MM.1S (cell line): ENCODE results near the gene TSSK3.

Experiments
- DNase-seq: peaks from one replicate; pipeline ENCODE4 v3.0.0-alpha.2; 2015
- H2AFZ ChIP-seq: fragments of 300-600 bp; sonication (generic); 2 replicates; pipeline ENCODE4 v1.6.0; 2016; ENCODE audit warnings: antibody characterized with exemption, low read length
- H3F3A ChIP-seq: fragments of 300-600 bp; sonication (generic); 2 replicates; pipeline ENCODE4 v1.6.1; 2016; ENCODE audit warnings: mild to moderate bottlenecking, antibody characterized with exemption, low read length, moderate library complexity, mixed read lengths; ENCODE audit not compliant: insufficient read depth
- H3K27ac ChIP-seq: fragments of 300-600 bp; sonication (generic); 2 replicates; pipeline ENCODE4 v1.5.1; 2016; ENCODE audit warnings: mild to moderate bottlenecking, low read length
- H3K27me3 ChIP-seq: fragments of 300-600 bp; sonication (generic); replicated peaks from 2 replicates; pipeline ENCODE4 v1.6.0; 2016; ENCODE audit warnings: low read length; ENCODE audit not compliant: insufficient read depth
- H3K36me3 ChIP-seq: fragments of 300-600 bp; sonication (generic); replicated peaks from 2 replicates; pipeline ENCODE4 v1.6.1; 2016; ENCODE audit warnings: mild to moderate bottlenecking, low read length, mixed read lengths; ENCODE audit not compliant: insufficient read depth
- H3K4me1 ChIP-seq: fragments of 300-600 bp; sonication (generic); 2 replicates; pipeline ENCODE4 v1.6.1; 2016; ENCODE audit warnings: low read length, mixed read lengths
- H3K4me2 ChIP-seq: fragments of 300-600 bp; sonication (generic); 2 replicates; pipeline ENCODE4 v1.6.0; 2016; ENCODE audit warnings: low read depth, low read length
- H3K4me3 ChIP-seq: fragments of 300-600 bp; sonication (generic); 2 replicates; pipeline ENCODE4 v1.5.1; 2016; ENCODE audit warnings: low read length, mixed read lengths
- H3K79me2 ChIP-seq: fragments of 300-600 bp; sonication (generic); 2 replicates; pipeline ENCODE4 v1.6.1; 2016; ENCODE audit warnings: mixed run types, low read length, mixed read lengths
- H3K9ac ChIP-seq: fragments of 300-600 bp; sonication (generic); 2 replicates; pipeline ENCODE4 v1.6.1; 2016; ENCODE audit warnings: low read length, mixed read lengths
- H3K9me2 ChIP-seq: fragments of 300-600 bp; sonication (generic); replicated peaks from 2 replicates; pipeline ENCODE4 v1.6.1; 2016; ENCODE audit warnings: mild to moderate bottlenecking, low read length, mixed read lengths; ENCODE audit not compliant: insufficient read depth
- H3K9me3 ChIP-seq: fragments of 300-600 bp; sonication (generic); replicated peaks from 2 replicates; pipeline ENCODE4 v1.6.1; 2016; ENCODE audit warnings: mild to moderate bottlenecking, low read length, mixed read lengths; ENCODE audit not compliant: insufficient read depth
- H4K20me1 ChIP-seq: fragments of 300-600 bp; sonication (generic); 2 replicates; pipeline ENCODE4 v1.6.1; 2016; ENCODE audit warnings: mild to moderate bottlenecking, low read length, moderate library complexity, mixed read lengths; ENCODE audit not compliant: insufficient read depth
- EZH2 ChIP-seq: fragments of 300-600 bp; sonication (generic); optimal IDR thresholded peaks from 2 replicates; pipeline ENCODE3; 2017; ENCODE audit warnings: low read depth, mild to moderate bottlenecking, antibody characterized with exemption, low read length, mixed read lengths
- EZH2phosphoT487 ChIP-seq: fragments of 300-600 bp; sonication (generic); IDR thresholded peaks from 2 replicates; pipeline ENCODE4 v1.6.1; 2018; ENCODE audit warnings: antibody characterized with exemption, low read length
- TF ChIP-seq, protein P1 (sequence below): fragments of 300-600 bp; sonication (generic); IDR thresholded peaks from 2 replicates; pipeline ENCODE4 v1.5.1; 2016; ENCODE audit warnings: antibody characterized with exemption, low read length, mixed read lengths

TSSK3 gene

DNA sequence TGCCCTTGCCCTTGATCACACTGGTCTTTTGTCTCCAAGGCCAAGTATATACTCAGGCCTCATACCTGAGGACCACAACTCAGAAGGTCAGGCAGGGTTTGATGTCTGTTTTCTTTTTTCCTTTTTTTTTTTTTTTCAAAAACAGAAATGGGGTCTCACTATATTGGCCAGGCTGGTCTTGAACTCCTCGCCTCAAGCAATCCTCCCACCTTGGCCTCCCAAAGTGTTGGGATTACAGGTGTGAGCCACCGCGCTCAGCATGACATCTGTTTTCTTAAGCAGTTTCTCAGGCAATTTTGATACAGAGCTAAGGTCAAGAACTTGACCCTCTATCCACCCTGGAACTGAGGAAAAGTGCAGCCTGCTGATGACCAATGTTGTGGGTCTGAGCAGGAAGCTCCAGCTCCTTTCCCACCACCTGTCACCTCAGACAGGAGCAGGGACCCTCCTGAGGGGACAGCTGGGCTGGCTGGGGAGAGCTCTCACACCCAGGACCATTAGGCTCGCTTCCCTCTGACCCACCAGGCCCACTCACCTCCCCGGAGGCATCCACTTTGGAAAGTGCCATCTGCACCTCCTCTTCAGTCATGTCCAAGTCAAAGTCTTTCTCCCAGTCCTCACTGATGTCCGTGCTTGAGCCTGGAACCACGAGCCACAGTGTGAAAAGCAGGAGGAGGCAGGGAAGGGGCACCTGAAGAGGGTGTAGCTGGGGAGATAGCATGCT, 5.7 kb downstream of the TSSK3 start:
- Histone ChIP-seq H3K9me3 (no peaks in the 10 kb centered on the region), H3F3A (no peaks in the 10 kb centered on the region), H4K20me1 (no peaks in the 10 kb centered on the region), H3K4me2 (no peak overlapping the region), H3K27me3 (no peaks in the 10 kb centered on the region), H3K9ac (no peak overlapping the region), H3K79me2 (no peaks in the 10 kb centered on the region), H3K9me2 (no peaks in the 10 kb centered on the region), H3K27ac (no peak overlapping the region), H3K4me3 (no peak overlapping the region), H3K36me3 (no peaks in the 10 kb centered on the region; the same call in none of the 2 replicates), H3K4me1 (no peaks in the 10 kb centered on the region), H2AFZ (no peak overlapping the region)
- DNase-seq = no peak
- TF ChIP-seq, protein P1, sequence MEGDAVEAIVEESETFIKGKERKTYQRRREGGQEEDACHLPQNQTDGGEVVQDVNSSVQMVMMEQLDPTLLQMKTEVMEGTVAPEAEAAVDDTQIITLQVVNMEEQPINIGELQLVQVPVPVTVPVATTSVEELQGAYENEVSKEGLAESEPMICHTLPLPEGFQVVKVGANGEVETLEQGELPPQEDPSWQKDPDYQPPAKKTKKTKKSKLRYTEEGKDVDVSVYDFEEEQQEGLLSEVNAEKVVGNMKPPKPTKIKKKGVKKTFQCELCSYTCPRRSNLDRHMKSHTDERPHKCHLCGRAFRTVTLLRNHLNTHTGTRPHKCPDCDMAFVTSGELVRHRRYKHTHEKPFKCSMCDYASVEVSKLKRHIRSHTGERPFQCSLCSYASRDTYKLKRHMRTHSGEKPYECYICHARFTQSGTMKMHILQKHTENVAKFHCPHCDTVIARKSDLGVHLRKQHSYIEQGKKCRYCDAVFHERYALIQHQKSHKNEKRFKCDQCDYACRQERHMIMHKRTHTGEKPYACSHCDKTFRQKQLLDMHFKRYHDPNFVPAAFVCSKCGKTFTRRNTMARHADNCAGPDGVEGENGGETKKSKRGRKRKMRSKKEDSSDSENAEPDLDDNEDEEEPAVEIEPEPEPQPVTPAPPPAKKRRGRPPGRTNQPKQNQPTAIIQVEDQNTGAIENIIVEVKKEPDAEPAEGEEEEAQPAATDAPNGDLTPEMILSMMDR = no peak
- TF ChIP-seq EZH2phosphoT487 = no peak
- no peak for TF ChIP-seq EZH2

DNA sequence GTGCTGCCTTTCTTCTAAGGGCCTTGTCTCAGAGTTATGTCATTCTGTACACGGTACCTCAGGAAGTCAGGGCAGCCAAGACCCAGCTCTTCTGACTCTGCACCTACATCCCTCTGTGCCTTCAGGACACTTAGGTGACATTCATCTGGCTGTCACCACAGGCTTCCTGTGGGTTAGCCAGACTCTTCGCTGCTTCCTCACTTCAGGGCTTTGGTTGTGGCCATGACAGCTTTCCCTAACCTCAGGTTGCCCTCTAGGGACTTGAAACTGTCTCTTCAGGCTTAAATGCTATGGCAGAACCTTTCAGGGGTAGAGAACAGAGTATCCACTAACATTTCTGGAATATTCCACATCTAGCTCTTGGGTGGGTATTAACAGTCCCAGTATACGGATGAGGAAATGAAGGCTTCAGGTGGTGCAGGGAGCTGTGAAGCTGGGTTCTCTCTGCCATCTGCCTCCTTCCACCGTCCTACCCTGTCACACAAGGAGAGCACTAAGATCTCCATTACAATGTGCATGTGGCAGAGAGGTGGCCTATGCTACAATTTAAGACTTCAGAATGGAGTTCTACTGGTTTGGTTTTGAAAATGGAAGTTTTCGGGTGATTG, 9.9 kb downstream of the TSSK3 start:
- Histone ChIP-seq H3K36me3 (no peaks in the 10 kb centered on the region; the same call in 1 of the 2 replicates), H3K27ac (no peak overlapping the region), H3K9me3 (no peaks in the 10 kb centered on the region), H4K20me1 (no peaks in the 10 kb centered on the region), H3K79me2 (no peaks in the 10 kb centered on the region), H3K4me2 (no peak overlapping the region), H2AFZ (no peak overlapping the region), H3F3A (no peaks in the 10 kb centered on the region), H3K4me3 (no peak overlapping the region), H3K9ac (no peak overlapping the region), H3K9me2 (no peaks in the 10 kb centered on the region), H3K4me1 (no peaks in the 10 kb centered on the region), H3K27me3 (no peaks in the 10 kb centered on the region)
- TF ChIP-seq, protein P1 = no peak; the same call in 1 of the 2 replicates
- TF ChIP-seq EZH2 = no peak
- no peak for TF ChIP-seq EZH2phosphoT487
- no peak for DNase-seq

DNA sequence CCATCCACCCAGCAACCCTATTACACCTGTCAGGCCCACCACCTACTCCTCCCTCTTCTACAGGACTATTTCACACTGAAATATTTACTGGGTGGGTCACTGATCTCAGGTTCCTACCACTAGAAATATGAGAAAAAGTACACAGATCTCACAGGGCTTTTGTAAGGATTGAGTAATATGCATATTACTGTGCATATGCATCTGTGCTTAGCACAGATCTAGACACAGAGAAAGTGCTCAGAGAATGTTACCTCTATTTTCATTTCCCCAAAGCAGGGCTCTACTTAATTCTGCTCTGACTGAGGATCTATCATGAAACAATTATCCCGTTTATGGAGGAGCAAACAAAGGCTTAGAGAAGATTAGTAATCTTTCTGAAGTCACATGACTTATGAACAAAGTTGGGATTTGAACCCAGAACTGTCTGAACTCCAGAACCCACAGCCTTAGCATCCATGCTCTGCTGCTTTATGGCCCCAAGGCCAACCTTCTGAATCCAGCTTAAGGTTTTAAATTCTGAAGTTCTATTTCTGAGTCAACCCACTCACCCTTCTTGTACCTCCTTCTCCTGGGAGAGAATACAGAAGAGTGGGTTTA, 11.8 kb downstream of the TSSK3 start:
- Histone ChIP-seq H3K4me3 (no peak overlapping the region), H3K9me3 (no peaks in the 10 kb centered on the region), H3K36me3 (no peaks in the 10 kb centered on the region; the same call in 1 of the 2 replicates), H3K79me2 (no peaks in the 10 kb centered on the region), H3K9me2 (no peaks in the 10 kb centered on the region), H3K27ac (no peak overlapping the region), H2AFZ (no peak overlapping the region), H3K4me2 (no peak overlapping the region), H3K9ac (no peak overlapping the region), H4K20me1 (no peaks in the 10 kb centered on the region), H3F3A (no peaks in the 10 kb centered on the region), H3K4me1 (no peaks in the 10 kb centered on the region), H3K27me3 (no peaks in the 10 kb centered on the region)
- no peak for TF ChIP-seq EZH2phosphoT487
- TF ChIP-seq, protein P1 = no peak
- TF ChIP-seq EZH2 = no peak
- no peak for DNase-seq
